Uterus (tissue), 4 donors: ENCODE results near the gene TTC7B. TPM values are rescaled to one million over a fixed set of nuclear protein-coding genes. Genes with fewer than 3 reads are reported as not detected.

Source experiments
- DNase-seq, 2 donors: peaks; one replicate each; pipeline ENCODE4 v3.0.0-alpha.2; 2019 to 2020
- H3K27ac ChIP-seq, 2 donors: fragments of 200-600 bp; sonication (generic); 1 replicate in 1 of 2; 2 replicates in 1 of 2; pipeline ENCODE4 v1.5.1; 2016 to 2018
- H3K27me3 ChIP-seq, 2 donors: fragments of 200-600 bp; sonication (generic); one replicate each; pipeline ENCODE4 v1.5.1; 2018 to 2019; ENCODE audit warnings: control low read depth in 1 of 2
- H3K36me3 ChIP-seq, 2 donors: fragments of 200-600 bp; sonication (generic); one replicate each; pipeline ENCODE4 v1.5.1; 2019; ENCODE audit warnings: control low read depth in 1 of 2
- H3K4me1 ChIP-seq, 2 donors: fragments of 200-600 bp; sonication (generic); one replicate each; pipeline ENCODE4 v1.5.1; 2018 to 2019; ENCODE audit warnings: control low read depth in 1 of 2
- H3K4me3 ChIP-seq, 2 donors: fragments of 200-600 bp; sonication (generic); 1 replicate in 1 of 2; 2 replicates in 1 of 2; pipeline ENCODE4 v1.5.1; 2018 to 2019; ENCODE audit warnings: mild to moderate bottlenecking in 1 of 2
- H3K9me3 ChIP-seq, 2 donors: fragments of 200-600 bp; sonication (generic); one replicate each; pipeline ENCODE4 v1.5.1; 2019; ENCODE audit warnings: control low read depth in 1 of 2
- CTCF ChIP-seq, 4 experiments: fragments of 200-600 bp in 2 of 4; fragments of 450-650 bp in 2 of 4; sonication (generic) in 2 of 4; IDR thresholded peaks; one replicate each; pipeline ENCODE4 v1.5.1; 2016 to 2019; ENCODE audit warnings: antibody characterized with exemption in 4 of 4, mild to moderate bottlenecking in 2 of 4, moderate library complexity in 1 of 4
- POLR2A ChIP-seq, 2 donors: fragments of 450-650 bp; IDR thresholded peaks; one replicate each; pipeline ENCODE4 v1.6.1; 2016; ENCODE audit warnings: antibody characterized with exemption in 2 of 2, mild to moderate bottlenecking in 1 of 2, moderate library complexity in 1 of 2
- intact Hi-C: fragments of 100-400 bp; cut with DNase I; formaldehyde crosslinking; loops from one replicate; pipeline ENCODE4 v1.15.1; 2023; ENCODE audit warnings: low total_unique reads
- total RNA-seq, 4 donors: library from RNA; depleted of rRNA in 3 of 4; stranded (reverse); fragments of >200 nt in 3 of 4; gene quantifications; one replicate each; pipeline versions ENCODE4 v1.1.0 to v1.2.4, GENCODE V29; 2014 to 2023
- donor health status: DM: yes; HTN: yes; CAD: no.

TTC7B gene
- total RNA-seq, 4 donors from 2014 or later, result 15.3 to 73.9 (median 28.0) TPM

GRCh38 chr14:90576581-90576980 is 239.6 kb downstream of the TTC7B start:
- Histone ChIP-seq H3K9me3 (no peaks in the 10 kb centered on the region), H3K36me3 (no peaks in the 10 kb centered on the region), H3K27ac (no peak overlapping the region), H3K4me1 (no peaks in the 10 kb centered on the region), H3K27me3 (no peaks in the 10 kb centered on the region), H3K4me3 (no peak overlapping the region)
- TF ChIP-seq POLR2A (IDR thresholded peaks at IDR 0.05), result no peak
- no peak for TF ChIP-seq CTCF (IDR thresholded peaks at IDR 0.05)
- intact Hi-C loops, result no loop called here
- DNase-seq, result no peak

- intact Hi-C loops, result no loop called here
- Histone ChIP-seq H3K27me3 (no peaks in the 10 kb centered on the region), H3K36me3 (no peaks in the 10 kb centered on the region), H3K4me3 (no peak overlapping the region), H3K27ac (no peak overlapping the region), H3K9me3 (no peaks in the 10 kb centered on the region), H3K4me1 (no peaks in the 10 kb centered on the region)
- DNase-seq, result no peak
- TF ChIP-seq CTCF (IDR thresholded peaks at IDR 0.05) (no peak), POLR2A (IDR thresholded peaks at IDR 0.05) (no peak)
These were observed 240.4 kb downstream of the TTC7B start for GRCh38 chr14:90575781-90576180.

GRCh38 chr14:90575336-90575735 is 240.9 kb downstream of the TTC7B start:
- no peak overlapping the region for H3K27ac ChIP-seq
- TF ChIP-seq CTCF (IDR thresholded peaks at IDR 0.05), result no peak
- H3K4me1 ChIP-seq, result no peaks in the 10 kb centered on the region
- no peaks in the 10 kb centered on the region for H3K36me3 ChIP-seq
- H3K4me3 ChIP-seq, result no peak overlapping the region
- intact Hi-C loops, result no loop called here
- no peaks in the 10 kb centered on the region for H3K27me3 ChIP-seq
- DNase-seq, result no peak
- no peaks in the 10 kb centered on the region for H3K9me3 ChIP-seq

- no peak overlapping the region for H3K4me3 ChIP-seq
- H3K27ac ChIP-seq, result no peak overlapping the region
- DNase-seq, result no peak
- H3K4me1 ChIP-seq, result no peaks in the 10 kb centered on the region
- intact Hi-C loops, result no loop called here
- TF ChIP-seq CTCF (IDR thresholded peaks at IDR 0.05) (no peak), POLR2A (IDR thresholded peaks at IDR 0.05) (no peak)
- no peaks in the 10 kb centered on the region for H3K36me3 ChIP-seq
- no peaks in the 10 kb centered on the region for H3K27me3 ChIP-seq
- no peaks in the 10 kb centered on the region for H3K9me3 ChIP-seq
These were observed 241.8 kb downstream of the TTC7B start for GRCh38 chr14:90574188-90575131.

- Histone ChIP-seq H3K4me1 (no peaks in the 10 kb centered on the region), H3K27ac (no peak overlapping the region), H3K36me3 (no peaks in the 10 kb centered on the region), H3K9me3 (no peaks in the 10 kb centered on the region), H3K4me3 (no peak overlapping the region), H3K27me3 (no peaks in the 10 kb centered on the region)
- intact Hi-C loops, result no loop called here
- no peak for TF ChIP-seq CTCF (IDR thresholded peaks at IDR 0.05)
- no peak for TF ChIP-seq POLR2A (IDR thresholded peaks at IDR 0.05)
- no peak for DNase-seq
These were observed 242.7 kb downstream of the TTC7B start for GRCh38 chr14:90573385-90574105.
